PC-3 (cell line): ENCODE data around the gene TCAP. TPM values are rescaled to one million over a fixed set of nuclear protein-coding genes. Genes with fewer than 3 reads are reported as not detected.

Experiments
- ATAC-seq: fragments of 200-7000 bp; cut with Tn5 transposase; 2 replicates; pipeline ENCODE4 v1.9.1; 2020; ENCODE audit warnings: mild to moderate bottlenecking, moderate library complexity
- BruUV-seq: library from RNA; stranded (reverse); fragments of 400-500 nt; replicated peaks from 2 replicates; lab custom pipeline; 2021; lab: Mats Ljungman, UMichigan
- CTCF ChIA-PET: fragments of 300-600 bp; sonication (Branson Sonifier 250); formaldehyde crosslinking; loops from one replicate; lab custom pipeline; 2022; ENCODE audit warnings: antibody characterized with exemption; lab: Charles Lee
- POLR2A ChIA-PET: fragments of 300-600 bp; sonication (Branson Sonifier 250); formaldehyde crosslinking; loops from one replicate; lab custom pipeline; 2022; ENCODE audit warnings: antibody characterized with exemption; ENCODE audit not compliant: unreplicated experiment; lab: Charles Lee
- DNase-seq: peaks from one replicate; pipeline ENCODE4 v3.0.0-alpha.2; 2015
- H2AFZ ChIP-seq: fragments of 300-600 bp; sonication (generic); 2 replicates; pipeline ENCODE4 v1.6.0; 2016; ENCODE audit warnings: antibody characterized with exemption, low read length
- H3F3A ChIP-seq: fragments of 300-600 bp; sonication (generic); one replicate; pipeline ENCODE4 v1.6.0; 2017; ENCODE audit warnings: antibody characterized with exemption, low read length, control low read depth, mild to moderate bottlenecking; ENCODE audit not compliant: unreplicated experiment
- H3K27ac ChIP-seq: fragments of 300-600 bp; sonication (generic); 2 replicates; pipeline ENCODE4 v1.5.1; 2016; ENCODE audit warnings: mild to moderate bottlenecking, low read length
- H3K27me3 ChIP-seq: fragments of 300-600 bp; sonication (generic); 2 replicates; pipeline ENCODE4 v1.6.1; 2016; ENCODE audit warnings: low read length, mixed read lengths
- H3K36me3 ChIP-seq: fragments of 300-600 bp; sonication (generic); 2 replicates; pipeline ENCODE4 v1.6.1; 2016; ENCODE audit warnings: low read depth, mixed run types, low read length, mixed read lengths
- H3K4me1 ChIP-seq: fragments of 300-600 bp; sonication (generic); 2 replicates; pipeline ENCODE4 v1.5.1; 2016; ENCODE audit warnings: low read length; ENCODE audit not compliant: insufficient read depth
- H3K4me2 ChIP-seq: fragments of 300-600 bp; sonication (generic); 2 replicates; pipeline ENCODE4 v1.6.0; 2016; ENCODE audit warnings: low read length
- H3K4me3 ChIP-seq: fragments of 300-600 bp; sonication (generic); 2 replicates; pipeline ENCODE4 v1.5.1; 2016; ENCODE audit warnings: mild to moderate bottlenecking, low read length, mixed read lengths
- H3K79me2 ChIP-seq: fragments of 300-600 bp; sonication (generic); 2 replicates; pipeline ENCODE4 v1.6.1; 2017; ENCODE audit warnings: low read length, mixed read lengths
- H3K9ac ChIP-seq: fragments of 300-600 bp; sonication (generic); 2 replicates; pipeline ENCODE4 v1.6.0; 2016; ENCODE audit warnings: mild to moderate bottlenecking, low read length
- H3K9me2 ChIP-seq: fragments of 300-600 bp; sonication (generic); replicated peaks from 2 replicates; pipeline ENCODE4 v1.6.1; 2016; ENCODE audit warnings: mixed run types, low read length, mixed read lengths
- H3K9me3 ChIP-seq: fragments of 300-600 bp; sonication (generic); 2 replicates; pipeline ENCODE4 v1.6.1; 2016; ENCODE audit warnings: low read length, mixed read lengths
- H4K20me1 ChIP-seq: fragments of 300-600 bp; sonication (generic); 2 replicates; pipeline ENCODE4 v1.6.1; 2016; ENCODE audit warnings: low read length, mixed read lengths
- EZH2 ChIP-seq: fragments of 300-600 bp; sonication (generic); IDR thresholded peaks from one replicate; pipeline ENCODE4 v1.6.1; 2017; ENCODE audit warnings: antibody characterized with exemption, mild to moderate bottlenecking, low read length; ENCODE audit not compliant: unreplicated experiment
- EZH2phosphoT487 ChIP-seq: fragments of 300-600 bp; sonication (generic); IDR thresholded peaks from 2 replicates; pipeline ENCODE4 v1.6.1; 2018; ENCODE audit warnings: mild to moderate bottlenecking, antibody characterized with exemption, low read length, borderline replicate concordance
- intact Hi-C: fragments of 100-400 bp; cut with micrococcal nuclease; formaldehyde crosslinking; loops from 2 replicates; pipeline ENCODE4 v1.9.0; 2023
- total RNA-seq: library from RNA; depleted of rRNA; stranded (reverse); fragments of >200 nt; gene quantifications from 2 replicates; pipeline ENCODE4 v1.2.3, GENCODE V29; 2014
- TF ChIP-seq, protein P1 (sequence below): fragments of 300-600 bp; sonication (generic); conservative IDR thresholded peaks from 2 replicates; pipeline ENCODE4 v1.5.1; 2017; ENCODE audit warnings: antibody characterized with exemption, low read depth, mild to moderate bottlenecking, low read length

The TCAP gene
- total RNA-seq, 1 experiment from 2014 or later, result 0.51 TPM

DNA sequence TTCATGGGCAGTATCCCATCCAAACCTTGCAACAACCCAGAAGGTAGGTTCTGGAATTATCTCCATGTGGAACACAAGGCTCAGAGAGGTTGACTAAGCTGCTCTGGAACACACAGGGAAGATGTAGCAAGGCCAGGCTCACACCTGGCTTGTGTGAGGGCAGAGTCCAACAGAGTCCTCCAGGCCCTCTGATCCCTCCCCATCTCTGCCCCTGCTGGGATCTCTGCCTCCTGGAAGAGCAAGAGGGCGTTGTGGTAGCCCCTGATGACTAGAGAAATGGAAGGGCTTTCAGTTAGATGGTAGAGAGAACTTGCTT, 45.4 kb upstream of the TCAP start:
- Histone ChIP-seq H3K9me3 (no peaks in the 10 kb centered on the region), H3K9me2 (no peaks in the 10 kb centered on the region), H3K79me2 (no peaks in the 10 kb centered on the region), H2AFZ (no peak overlapping the region), H3K36me3 (no peaks in the 10 kb centered on the region; the same call in 1 of the 2 replicates), H4K20me1 (no peaks in the 10 kb centered on the region), H3K4me2 (no peak overlapping the region), H3K27me3 (no peaks in the 10 kb centered on the region), H3K4me1 (no peaks in the 10 kb centered on the region), H3K9ac (no peak overlapping the region), H3F3A (no peaks in the 10 kb centered on the region), H3K4me3 (no peak overlapping the region), H3K27ac (no peak overlapping the region)
- ChIA-PET CTCF (no interaction called here), POLR2A (no interaction called here)
- no peak for ATAC-seq
- intact Hi-C loops, result loop anchor here (5.0 kb wide), 1 partner anchor 133 kb away; no protein-coding TSS in a partner anchor
- TF ChIP-seq, protein P1, sequence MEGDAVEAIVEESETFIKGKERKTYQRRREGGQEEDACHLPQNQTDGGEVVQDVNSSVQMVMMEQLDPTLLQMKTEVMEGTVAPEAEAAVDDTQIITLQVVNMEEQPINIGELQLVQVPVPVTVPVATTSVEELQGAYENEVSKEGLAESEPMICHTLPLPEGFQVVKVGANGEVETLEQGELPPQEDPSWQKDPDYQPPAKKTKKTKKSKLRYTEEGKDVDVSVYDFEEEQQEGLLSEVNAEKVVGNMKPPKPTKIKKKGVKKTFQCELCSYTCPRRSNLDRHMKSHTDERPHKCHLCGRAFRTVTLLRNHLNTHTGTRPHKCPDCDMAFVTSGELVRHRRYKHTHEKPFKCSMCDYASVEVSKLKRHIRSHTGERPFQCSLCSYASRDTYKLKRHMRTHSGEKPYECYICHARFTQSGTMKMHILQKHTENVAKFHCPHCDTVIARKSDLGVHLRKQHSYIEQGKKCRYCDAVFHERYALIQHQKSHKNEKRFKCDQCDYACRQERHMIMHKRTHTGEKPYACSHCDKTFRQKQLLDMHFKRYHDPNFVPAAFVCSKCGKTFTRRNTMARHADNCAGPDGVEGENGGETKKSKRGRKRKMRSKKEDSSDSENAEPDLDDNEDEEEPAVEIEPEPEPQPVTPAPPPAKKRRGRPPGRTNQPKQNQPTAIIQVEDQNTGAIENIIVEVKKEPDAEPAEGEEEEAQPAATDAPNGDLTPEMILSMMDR, result no peak
- TF ChIP-seq EZH2phosphoT487, result no peak
- TF ChIP-seq EZH2, result no peak
- DNase-seq, result no peak
- BruUV-seq, result no TSS peak

DNA sequence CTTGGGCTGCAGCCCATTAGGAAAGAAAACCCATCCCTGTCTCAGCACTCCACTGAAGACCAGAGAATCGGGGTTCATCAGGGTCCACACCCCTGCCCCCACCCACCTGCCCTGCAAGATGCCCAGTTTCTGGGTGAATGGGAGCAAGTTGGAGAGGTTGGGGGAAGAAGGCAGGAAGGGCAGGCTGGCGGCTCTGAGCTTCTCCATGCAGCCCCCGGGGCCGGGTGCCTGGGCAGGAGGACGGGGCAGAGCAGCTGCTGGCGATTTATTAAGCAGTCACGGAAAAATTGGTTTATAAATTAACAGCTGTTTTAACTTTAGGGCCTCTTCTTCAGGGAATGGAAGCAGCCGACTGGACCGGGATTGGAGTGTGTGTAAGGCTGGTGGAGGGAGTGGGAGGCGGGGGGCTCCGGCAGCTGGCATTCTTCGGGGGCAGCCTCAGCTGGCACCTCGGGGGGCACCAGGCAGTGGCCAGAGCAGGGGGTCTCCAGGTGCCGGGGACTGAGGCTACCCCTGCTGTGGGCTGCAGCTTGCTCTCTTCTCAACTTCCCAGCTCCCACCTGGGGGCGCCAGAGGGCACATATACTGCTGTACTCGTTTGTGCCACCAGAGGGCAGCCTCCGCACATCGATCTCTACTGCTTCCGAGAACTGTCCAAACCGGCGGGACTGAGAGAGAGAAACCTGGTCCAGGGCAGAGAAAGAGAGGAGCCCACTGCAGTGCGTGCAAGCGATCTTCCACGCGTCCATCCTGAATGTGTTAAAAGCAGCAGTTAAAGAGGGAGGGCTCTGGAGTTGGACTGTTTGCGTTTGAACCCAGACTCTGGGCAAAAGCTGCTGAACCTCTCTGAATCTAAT, 43.4 kb upstream of the TCAP start:
- POLR2A ChIA-PET, result no interaction called here

More for the DNA sequence above, 43.4 kb upstream of the TCAP start:
- peak overlapping the region; percentile 48; the same call in 1 of the 2 replicates for H3K4me3 ChIP-seq
- H3K4me1 ChIP-seq, result no peaks in the 10 kb centered on the region
- H3K36me3 ChIP-seq, result no peaks in the 10 kb centered on the region; the same call in 1 of the 2 replicates
- BruUV-seq, result no TSS peak
- H3F3A ChIP-seq, result no peaks in the 10 kb centered on the region
- H3K4me2 ChIP-seq, result peak overlapping the region; percentile 74
- H3K9me2 ChIP-seq, result no peaks in the 10 kb centered on the region
- CTCF ChIA-PET, result interaction anchor here (0.5 to 1.3 kb wide), 15 partner anchors 11 to 386 kb away, joined by 3 to 9 read pairs (median 4); partner anchors contain the start of genes MIEN1 and PNMT
- ATAC-seq, result peak; percentile 51
- peaks cover 3% of the 10 kb centered on the region for H3K27me3 ChIP-seq
- intact Hi-C loops, result loop anchor here (2.0 to 5.0 kb wide), 2 partner anchors 75 to 131 kb away; no protein-coding TSS in a partner anchor
- no peak for TF ChIP-seq EZH2
- TF ChIP-seq, protein P1, result peak; percentile 99
- H3K27ac ChIP-seq, result no peak overlapping the region
- DNase-seq, result peak; percentile 84
- no peaks in the 10 kb centered on the region for H4K20me1 ChIP-seq
- H3K9ac ChIP-seq, result no peak overlapping the region
- H3K9me3 ChIP-seq, result no peaks in the 10 kb centered on the region
- no peaks in the 10 kb centered on the region for H3K79me2 ChIP-seq
- H2AFZ ChIP-seq, result peak overlapping the region; percentile 66
